GM19240 (cell line): ENCODE data around the gene MFRP.
"Not testable (repeated sequence)": the region's sequence is repeated elsewhere in the genome, so short reads cannot be mapped to it uniquely, and the experiment has no call there.

ENCODE experiments used
- DNase-seq: peaks from one replicate; pipeline ENCODE4 v3.0.0; 2011; ENCODE audit warnings: low spot score; ENCODE audit not compliant: insufficient read length

MFRP gene

GRCh38 chr11:119346605-119347004 is at the start of gene MFRP:
Gene MFRP, minus strand, starts transcription at chr11:119346705. Its CDS starts 192 bp downstream, at chr11:119346513.
- DNase-seq = no peak

DNA sequence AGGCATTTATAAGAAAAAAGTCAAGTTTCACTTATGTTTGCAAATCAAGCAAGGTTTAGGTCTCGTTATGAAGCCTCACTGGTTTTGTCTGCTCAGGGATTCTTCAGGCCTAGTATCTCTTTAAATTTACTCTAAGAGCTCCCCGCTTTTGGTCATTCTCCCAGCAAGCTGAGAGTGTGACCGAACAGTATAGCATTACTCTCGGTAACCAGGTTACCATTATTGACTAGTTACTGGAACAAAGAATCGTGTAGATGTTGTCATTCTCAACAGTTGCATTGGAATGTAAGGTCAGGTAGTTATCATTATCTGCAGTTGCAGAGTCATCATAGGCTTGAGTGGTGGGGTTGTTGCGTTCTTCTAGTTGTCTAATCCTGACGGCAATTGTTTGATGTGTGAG is 44.8 kb upstream of the MFRP start:
- no peak for DNase-seq

GRCh38 chr11:119389611-119390254 is 43.2 kb upstream of the MFRP start:
- no peak for DNase-seq

GRCh38 chr11:119388103-119388502 is 41.6 kb upstream of the MFRP start:
- DNase-seq = no peak

DNA sequence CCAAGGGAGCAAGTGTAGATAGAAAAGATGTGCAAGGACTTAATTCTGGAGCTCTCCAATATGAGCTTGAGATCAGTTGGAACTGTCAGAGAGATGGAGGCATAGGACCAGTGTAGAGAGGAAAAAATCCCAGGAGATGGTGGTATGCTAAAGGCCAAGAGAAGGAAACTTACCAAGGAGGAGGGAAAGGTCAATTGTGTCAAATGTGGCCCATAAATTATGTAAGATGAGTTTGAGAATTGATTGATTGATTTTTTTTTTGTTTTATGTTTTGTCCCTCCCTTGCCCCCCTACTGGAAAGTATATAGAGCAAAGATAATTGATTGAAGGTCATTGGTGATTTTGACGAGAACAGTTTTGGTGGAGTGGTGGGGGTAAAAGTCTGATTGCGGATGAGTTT is 37.8 kb upstream of the MFRP start:
- DNase-seq = no peak

GRCh38 chr11:119382513-119382912 is 36.0 kb upstream of the MFRP start:
- not testable (repeated sequence) for DNase-seq

GRCh38 chr11:119382101-119382500 is 35.6 kb upstream of the MFRP start:
- no peak for DNase-seq

GRCh38 chr11:119381181-119381988 is 34.9 kb upstream of the MFRP start, which contains the start of gene USP2:
Gene USP2, minus strand, starts transcription at chr11:119381690. Its CDS starts 8,210 bp downstream, at chr11:119373480.
- DNase-seq = peak; percentile 90

DNA sequence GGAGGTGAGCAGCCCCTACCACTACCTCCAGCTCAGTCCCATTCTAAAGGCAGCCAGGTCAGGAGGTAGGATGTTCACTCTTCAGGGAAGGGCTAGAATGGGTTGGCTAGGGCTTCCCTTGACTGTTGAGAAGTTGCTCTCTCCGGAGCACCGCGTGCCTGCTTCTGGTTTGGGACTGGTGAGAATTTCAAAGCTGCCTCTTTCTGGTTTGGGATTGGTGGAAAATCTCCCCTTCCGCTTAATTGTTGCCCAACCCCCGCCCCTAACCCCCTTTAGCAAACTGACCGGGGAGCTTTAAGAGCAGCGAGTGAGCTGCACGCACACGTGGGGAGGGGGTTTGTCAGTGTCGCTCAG is 34.3 kb upstream of the MFRP start:
- DNase-seq = no peak

GRCh38 chr11:119380160-119380826 is 33.8 kb upstream of the MFRP start:
- DNase-seq = no peak

DNA sequence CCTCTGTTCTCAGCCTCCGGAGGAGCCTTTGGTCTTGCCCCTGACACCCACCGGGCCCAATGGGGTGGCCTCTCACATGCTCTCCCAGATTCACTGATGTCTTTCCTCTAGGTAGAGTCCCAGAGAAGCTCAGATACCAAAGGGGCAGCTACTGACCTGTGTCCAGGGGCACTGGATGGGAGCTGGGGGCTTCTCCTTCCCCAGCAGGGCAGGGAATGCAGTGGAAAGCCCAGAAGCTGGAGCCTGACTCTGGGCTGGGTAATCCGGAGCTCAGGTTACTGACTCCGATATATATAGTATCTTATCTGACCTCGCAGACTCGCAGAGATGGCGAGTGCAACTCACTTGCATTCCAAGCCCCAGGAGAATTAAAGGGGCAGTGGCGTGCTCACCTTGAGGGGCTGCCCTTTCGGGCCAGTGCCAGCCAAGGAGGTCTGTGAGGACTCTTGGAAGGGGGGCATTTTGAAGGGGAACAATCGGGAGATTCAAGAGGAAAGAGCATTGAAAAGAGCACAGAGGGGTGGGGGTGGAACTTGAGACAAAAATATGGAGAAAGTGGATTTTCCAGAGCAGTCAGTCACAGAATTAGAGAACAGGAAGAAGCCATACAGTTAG is 32.5 kb upstream of the MFRP start:
- DNase-seq = no peak

DNA sequence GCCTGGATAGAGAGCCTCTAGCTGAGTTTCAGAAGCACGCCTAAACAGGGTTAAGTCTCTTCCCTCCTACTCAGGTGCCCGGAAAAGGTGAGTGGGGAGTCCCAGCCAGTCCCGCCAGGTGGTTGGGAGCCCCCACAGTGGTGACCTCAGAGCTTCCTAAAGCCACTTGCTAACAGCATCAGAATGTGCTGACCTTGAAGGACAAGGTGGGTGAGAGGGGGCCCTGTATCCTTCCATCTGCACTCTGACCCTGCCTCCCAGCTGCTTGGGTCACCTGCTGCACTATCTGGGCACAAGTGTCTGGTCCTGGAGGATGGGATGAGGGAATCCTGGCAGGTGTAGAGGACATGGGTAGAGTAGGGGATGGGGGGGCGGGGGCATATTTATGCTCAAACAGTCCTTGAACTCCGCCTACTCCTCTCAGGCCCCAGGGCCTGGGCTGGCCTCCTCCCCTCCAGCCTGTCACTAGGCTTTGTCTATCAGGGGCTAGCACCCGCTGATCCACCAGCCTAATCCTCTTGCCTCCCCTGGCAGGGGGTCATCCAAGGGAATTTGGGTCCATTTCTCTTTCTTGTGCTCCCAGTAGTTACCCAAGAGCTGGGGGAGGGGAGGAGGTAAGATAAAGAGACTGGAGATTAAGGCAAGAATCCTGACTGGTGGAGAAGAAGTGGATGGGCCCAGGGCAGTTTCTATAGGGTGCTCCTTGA is 31.6 kb upstream of the MFRP start:
- DNase-seq = no peak

GRCh38 chr11:119377112-119377901 is 30.8 kb upstream of the MFRP start:
- DNase-seq = no peak

- no peak for DNase-seq
These were observed 29.8 kb upstream of the MFRP start for GRCh38 chr11:119376197-119376847.

DNA sequence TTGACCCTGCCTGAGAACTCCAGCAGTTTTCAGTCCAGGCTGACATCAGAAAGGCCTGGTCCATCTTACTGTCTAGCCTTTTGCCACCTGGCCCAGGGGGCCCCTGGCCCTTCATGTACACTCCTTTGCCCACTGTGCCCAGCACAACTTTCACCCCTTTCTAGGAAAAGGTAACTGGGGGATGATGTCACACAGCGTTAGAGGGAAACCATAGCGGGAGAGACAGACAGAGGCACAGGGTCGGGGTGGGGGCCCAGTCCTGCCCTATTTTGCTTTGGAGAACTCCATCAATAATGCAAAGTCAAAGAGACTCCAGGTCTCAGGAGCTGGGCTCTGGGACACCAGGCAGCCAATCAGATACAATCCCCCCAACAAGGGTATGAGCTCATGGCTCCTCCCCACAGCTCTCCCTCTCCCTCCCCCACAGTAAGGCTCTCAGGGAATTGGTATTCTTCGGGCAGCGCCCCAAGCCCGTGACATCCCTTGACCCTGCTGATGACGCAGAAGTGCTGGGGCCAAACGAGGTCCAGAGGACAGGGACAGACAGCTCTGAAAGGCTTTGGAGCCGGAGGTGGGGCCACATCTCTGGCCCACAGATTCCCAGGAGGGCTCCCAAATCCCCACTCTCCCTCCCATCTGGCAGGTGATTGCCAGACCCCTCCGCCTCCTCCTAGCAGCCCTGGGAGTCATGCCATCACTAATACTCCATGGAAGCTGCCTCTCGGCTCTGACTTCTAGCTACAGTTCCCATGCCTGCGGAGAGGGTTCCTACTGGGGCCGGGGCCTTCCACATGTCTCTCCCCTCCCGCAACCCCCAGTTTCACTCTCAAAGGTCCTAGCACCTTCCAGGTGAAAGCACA is 29.1 kb upstream of the MFRP start:
- DNase-seq = no peak

DNA sequence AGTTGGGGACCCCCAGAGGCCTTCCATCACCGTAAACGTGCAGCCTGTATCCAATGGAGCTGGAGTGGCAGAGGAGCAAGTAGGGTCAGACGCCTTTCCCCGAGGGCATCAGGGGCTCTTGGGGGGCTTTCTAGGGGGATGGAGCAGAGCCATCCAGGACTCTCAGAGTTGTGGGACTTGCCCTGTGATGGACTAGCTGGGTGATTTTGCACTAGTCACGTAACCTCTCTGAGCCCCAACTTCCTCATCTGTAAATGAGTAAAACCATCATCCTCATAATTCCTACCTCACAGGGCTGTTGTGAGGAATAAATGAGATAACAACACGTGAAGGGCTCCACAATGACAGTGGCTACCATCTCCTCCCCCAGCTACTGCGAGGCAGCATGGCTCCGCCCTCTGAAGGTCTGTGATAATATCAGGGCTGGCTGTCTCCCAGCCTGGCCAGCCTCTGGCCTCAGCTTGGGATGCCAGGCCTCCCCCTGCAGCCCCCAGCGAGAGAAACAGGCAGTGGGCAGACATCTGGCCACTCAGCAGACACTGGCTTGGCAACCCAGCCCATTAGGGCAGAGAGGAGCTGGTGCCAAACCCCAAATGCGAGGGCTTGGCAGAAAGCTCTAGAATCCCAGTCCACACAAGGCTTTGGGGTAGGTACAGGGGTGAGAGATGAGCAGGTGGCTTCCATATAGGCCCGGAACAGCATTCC is 28.3 kb upstream of the MFRP start:
- no peak for DNase-seq

GRCh38 chr11:119373921-119374631 is 27.6 kb upstream of the MFRP start:
- no peak for DNase-seq
